HepG2 (cell line): Measurements from ENCODE around the gene CPN1. TPM values are rescaled to one million over a fixed set of nuclear protein-coding genes. Genes with fewer than 3 reads are reported as not detected.

ENCODE experiments used
- AGO1 ChIP-seq: fragments of 200-400 bp; formaldehyde crosslinking; IDR thresholded peaks from 2 replicates; pipeline ENCODE4 v1.6.1; 2017; ENCODE audit warnings: mild to moderate bottlenecking, low read depth, low read length, moderate library complexity; ENCODE audit not compliant: poor library complexity, severe bottlenecking
- ATF1 ChIP-seq: IDR thresholded peaks from 2 replicates; pipeline ENCODE4 v1.6.1; 2016; ENCODE audit warnings: mild to moderate bottlenecking, control low read depth
- CENPBD1 ChIP-seq: sonication (generic); formaldehyde crosslinking; IDR thresholded peaks from 2 replicates; pipeline ENCODE4 v1.8.0; 2022; ENCODE audit warnings: missing genetic modification reagents, low read depth, mild to moderate bottlenecking, borderline replicate concordance
- HINFP ChIP-seq: sonication (generic); formaldehyde crosslinking; IDR thresholded peaks from 2 replicates; pipeline ENCODE4 v1.4.0; 2020; ENCODE audit warnings: low read depth, mild to moderate bottlenecking, missing genetic modification reagents
- HNRNPH1 ChIP-seq: fragments of 200-400 bp; formaldehyde crosslinking; optimal IDR thresholded peaks from 2 replicates; pipeline ENCODE3; 2017; ENCODE audit warnings: mild to moderate bottlenecking, low read depth, low read length
- IRF2 ChIP-seq: IDR thresholded peaks from 2 replicates; pipeline ENCODE4 v1.6.1; 2018; ENCODE audit warnings: missing genetic modification reagents, missing compliant biosample characterization
- KLF15 ChIP-seq: sonication (generic); formaldehyde crosslinking; IDR thresholded peaks from 2 replicates; pipeline ENCODE4 v1.8.1; 2023; ENCODE audit warnings: borderline replicate concordance, mild to moderate bottlenecking, inconsistent platforms, missing genetic modification reagents, mixed read lengths
- MBD4 ChIP-seq: IDR thresholded peaks from 2 replicates; pipeline ENCODE4 v1.6.1; 2012; ENCODE audit warnings: low read length, inconsistent platforms, borderline replicate concordance
- NFE2 ChIP-seq: sonication (generic); formaldehyde crosslinking; IDR thresholded peaks from 2 replicates; pipeline ENCODE4 v1.4.0; 2020; ENCODE audit warnings: missing genetic modification reagents
- PCBP2 ChIP-seq: fragments of 200-400 bp; formaldehyde crosslinking; optimal IDR thresholded peaks from 2 replicates; pipeline ENCODE3; 2018; ENCODE audit warnings: low read length, low read depth; ENCODE audit not compliant: poor library complexity, severe bottlenecking
- PHF5A ChIP-seq: IDR thresholded peaks from one replicate; pipeline ENCODE4 v1.6.1; 2018; ENCODE audit warnings: low read depth, missing genetic modification reagents; ENCODE audit not compliant: unreplicated experiment
- PLSCR1 ChIP-seq: sonication (generic); formaldehyde crosslinking; IDR thresholded peaks from 2 replicates; pipeline ENCODE4 v1.5.0; 2020; ENCODE audit warnings: missing genetic modification reagents, mild to moderate bottlenecking, borderline replicate concordance
- POLR2A ChIP-seq, 2 experiments: IDR thresholded peaks; 2 replicates each; pipeline ENCODE4 v1.6.1; 2011; ENCODE audit warnings: low read depth in 2 of 2, low read length in 2 of 2, mild to moderate bottlenecking in 1 of 2, moderate library complexity in 1 of 2; ENCODE audit not compliant: insufficient read depth in 1 of 2
- RFXANK ChIP-seq: IDR thresholded peaks from 2 replicates; pipeline ENCODE4 v1.6.1; 2016
- SIX4 ChIP-seq: sonication (generic); formaldehyde crosslinking; IDR thresholded peaks from 2 replicates; pipeline ENCODE4 v1.4.0; 2020; ENCODE audit warnings: missing genetic modification reagents
- SYNCRIP ChIP-seq: fragments of 200-400 bp; formaldehyde crosslinking; IDR thresholded peaks from 2 replicates; pipeline ENCODE4 v1.6.1; 2018; ENCODE audit warnings: mild to moderate bottlenecking, low read depth, low read length; ENCODE audit not compliant: insufficient read depth
- YEATS2 ChIP-seq: sonication (generic); formaldehyde crosslinking; IDR thresholded peaks from 2 replicates; pipeline ENCODE4 v1.4.0; 2020; ENCODE audit warnings: missing genetic modification reagents, borderline replicate concordance
- ZBTB46 ChIP-seq: sonication (generic); formaldehyde crosslinking; IDR thresholded peaks from 2 replicates; pipeline ENCODE4 v1.4.0; 2020; ENCODE audit warnings: mild to moderate bottlenecking, missing genetic modification reagents, borderline replicate concordance
- ZEB1 ChIP-seq: IDR thresholded peaks from 2 replicates; pipeline ENCODE4 v1.6.1; 2012; ENCODE audit warnings: mild to moderate bottlenecking, low read depth, inconsistent platforms; ENCODE audit not compliant: insufficient replicate concordance
- ZFP90 ChIP-seq: sonication (generic); formaldehyde crosslinking; IDR thresholded peaks from 2 replicates; pipeline ENCODE4 v1.8.0; 2022; ENCODE audit warnings: missing genetic modification reagents, mild to moderate bottlenecking, inconsistent platforms, borderline replicate concordance
- ZNF180 ChIP-seq: sonication (generic); formaldehyde crosslinking; IDR thresholded peaks from 2 replicates; pipeline ENCODE4 v1.4.0; 2020; ENCODE audit warnings: low read depth, missing genetic modification reagents, borderline replicate concordance
- ZNF230 ChIP-seq: sonication (generic); formaldehyde crosslinking; IDR thresholded peaks from 2 replicates; pipeline ENCODE4 v1.4.0; 2020; ENCODE audit warnings: mild to moderate bottlenecking, missing genetic modification reagents
- ZNF644 ChIP-seq: IDR thresholded peaks from 2 replicates; pipeline ENCODE4 v1.6.1; 2016; ENCODE audit warnings: low read depth
- ZNF652 ChIP-seq: IDR thresholded peaks from 2 replicates; pipeline ENCODE4 v1.6.1; 2016; ENCODE audit warnings: low read depth, borderline replicate concordance
- ZSCAN22 ChIP-seq: sonication (generic); formaldehyde crosslinking; IDR thresholded peaks from 2 replicates; pipeline ENCODE4 v1.4.0; 2020; ENCODE audit warnings: mild to moderate bottlenecking, missing genetic modification reagents
- polyA plus RNA-seq, 8 experiments: library from polyadenylated mRNA; depleted of rRNA in 3 of 8; stranded (reverse) in 7 of 8; unstranded in 1 of 8; fragments of >200 nt; fragmentation: Illumina TruSeq in 4 of 8; extraction: Trizol in 4 of 8; gene quantifications; 2 replicates each; pipeline versions ENCODE4 v1.2.1 to v1.2.3, GENCODE V29; 2011 to 2016; ENCODE audit warnings: low read depth in 4 of 8, missing spikeins in 1 of 8, mixed read lengths in 1 of 8; ENCODE audit not compliant: insufficient read depth in 1 of 8
- total RNA-seq, 5 experiments: library from RNA; depleted of rRNA; stranded (reverse); fragments of >200 nt; fragmentation: Illumina TruSeq; extraction: Trizol; gene quantifications; 2 replicates each; pipeline ENCODE4 v1.2.3, GENCODE V29; 2016; ENCODE audit warnings: low read depth in 1 of 5

Gene CPN1
- total and polyA plus RNA-seq, 2 of the 13 experiments (the other 11 are each of a cell fraction or from before 2014, with no cell fraction given), result 17.3 to 35.1 TPM

- no peak for TF ChIP-seq KLF15 (CRISPR knock-in tag)
- TF ChIP-seq ZBTB46 (CRISPR knock-in tag), result peak; percentile 18; the same call in 1 of the 2 replicates
- TF ChIP-seq ZNF652 (CRISPR knock-in tag), result peak; percentile 53; the same call in 1 of the 2 replicates
- TF ChIP-seq CENPBD1 (CRISPR knock-in tag), result no peak
- TF ChIP-seq MBD4, result peak; percentile 72; the same call in 1 of the 2 replicates
- no peak for TF ChIP-seq NFE2 (CRISPR knock-in tag)
- peak; percentile 92 for TF ChIP-seq ZEB1
- peak; percentile 91; the same call in 1 of the 2 replicates for TF ChIP-seq RFXANK (CRISPR knock-in tag)
- TF ChIP-seq POLR2A (IDR thresholded peaks at IDR 0.05; ENCODE audit: insufficient read depth in 1 of 2, low read depth in 2 of 2, low read length in 2 of 2), result no peak
- TF ChIP-seq ATF1 (CRISPR knock-in tag), result peak; percentile 90
- no peak for TF ChIP-seq ZFP90
- TF ChIP-seq HINFP (CRISPR knock-in tag), result peak; percentile 30; the same call in 1 of the 2 replicates
- no peak for TF ChIP-seq PCBP2
- TF ChIP-seq IRF2 (CRISPR knock-in tag), result peak; percentile 84; the same call in 1 of the 2 replicates
- TF ChIP-seq SIX4 (CRISPR knock-in tag), result peak; percentile 71; the same call in 1 of the 2 replicates
- 0 out of 2 replicates have a peak, but pooled peaks have one; percentile 29 for TF ChIP-seq ZNF230 (CRISPR knock-in tag)
- no peak for TF ChIP-seq ZNF180 (CRISPR knock-in tag)
- no peak for TF ChIP-seq PHF5A (CRISPR knock-in tag)
- no peak for TF ChIP-seq AGO1
- no peak for TF ChIP-seq PLSCR1
- no peak for TF ChIP-seq ZSCAN22 (CRISPR knock-in tag)
- TF ChIP-seq SYNCRIP, result no peak
- TF ChIP-seq ZNF644 (CRISPR knock-in tag), result peak; percentile 81; the same call in 1 of the 2 replicates
- peak; percentile 72; the same call in 1 of the 2 replicates for TF ChIP-seq YEATS2
- no peak for TF ChIP-seq HNRNPH1
Observed at GRCh38 chr10:100101192-100102076, 19.8 kb upstream of the CPN1 start (continued).
